Liver (tissue), 3 donors: ENCODE results near the gene ANO8.

Source experiments
- TAF1 ChIP-seq: conservative IDR thresholded peaks from 2 replicates; pipeline ENCODE4 v1.6.1; 2016; ENCODE audit warnings: antibody characterized with exemption, mild to moderate bottlenecking
- TF ChIP-seq, protein P1 (sequence below): IDR thresholded peaks from 2 replicates; pipeline ENCODE4 v1.6.1; 2016; ENCODE audit warnings: antibody characterized with exemption
- TF ChIP-seq, protein P2 (sequence below): fragments of 150-350 bp; IDR thresholded peaks from 2 replicates; pipeline ENCODE4 v1.5.1; 2017; ENCODE audit warnings: improper control_type of control experiment, low read depth, low read length; ENCODE audit not compliant: missing input control
- donor health status: healthy.
- donor health status: healthy.

DNA sequence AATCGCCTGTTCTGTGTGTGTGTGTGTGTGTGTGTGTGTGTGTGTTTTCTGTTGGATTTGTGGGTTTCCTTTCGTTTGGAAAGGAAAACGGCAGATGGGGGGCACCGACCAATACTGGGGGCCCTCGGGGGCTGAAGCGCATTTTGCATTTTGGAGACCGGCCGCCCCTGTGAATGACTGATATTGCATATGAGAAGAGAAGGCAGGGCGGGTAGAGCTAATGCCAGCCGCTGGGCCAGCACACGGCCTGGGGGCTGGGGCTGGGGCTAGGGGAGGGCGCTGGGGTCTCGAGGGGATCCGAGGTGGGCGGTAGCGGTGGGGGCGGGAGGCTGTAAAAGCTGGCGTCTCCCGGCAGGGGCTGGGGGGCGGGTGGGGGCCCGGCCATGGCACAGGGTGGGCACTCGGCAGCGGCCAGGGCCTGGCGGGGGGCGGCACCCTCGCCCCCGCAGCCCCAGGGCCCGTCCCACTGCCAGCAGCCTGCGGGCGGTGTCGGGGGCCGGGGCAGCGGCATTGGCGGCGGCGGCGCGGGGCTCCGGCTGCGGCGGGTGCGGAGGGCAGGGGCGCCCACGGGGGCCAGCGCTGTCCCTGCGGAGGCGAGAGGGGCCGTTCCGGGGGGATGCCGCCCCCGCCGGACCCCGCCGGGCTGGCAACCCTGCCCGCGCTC lies 11.2 kb downstream of the ANO8 start:
- TF ChIP-seq, protein P1, sequence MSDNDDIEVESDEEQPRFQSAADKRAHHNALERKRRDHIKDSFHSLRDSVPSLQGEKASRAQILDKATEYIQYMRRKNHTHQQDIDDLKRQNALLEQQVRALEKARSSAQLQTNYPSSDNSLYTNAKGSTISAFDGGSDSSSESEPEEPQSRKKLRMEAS, result no peak
- no peak for TF ChIP-seq TAF1
- TF ChIP-seq, protein P2, sequence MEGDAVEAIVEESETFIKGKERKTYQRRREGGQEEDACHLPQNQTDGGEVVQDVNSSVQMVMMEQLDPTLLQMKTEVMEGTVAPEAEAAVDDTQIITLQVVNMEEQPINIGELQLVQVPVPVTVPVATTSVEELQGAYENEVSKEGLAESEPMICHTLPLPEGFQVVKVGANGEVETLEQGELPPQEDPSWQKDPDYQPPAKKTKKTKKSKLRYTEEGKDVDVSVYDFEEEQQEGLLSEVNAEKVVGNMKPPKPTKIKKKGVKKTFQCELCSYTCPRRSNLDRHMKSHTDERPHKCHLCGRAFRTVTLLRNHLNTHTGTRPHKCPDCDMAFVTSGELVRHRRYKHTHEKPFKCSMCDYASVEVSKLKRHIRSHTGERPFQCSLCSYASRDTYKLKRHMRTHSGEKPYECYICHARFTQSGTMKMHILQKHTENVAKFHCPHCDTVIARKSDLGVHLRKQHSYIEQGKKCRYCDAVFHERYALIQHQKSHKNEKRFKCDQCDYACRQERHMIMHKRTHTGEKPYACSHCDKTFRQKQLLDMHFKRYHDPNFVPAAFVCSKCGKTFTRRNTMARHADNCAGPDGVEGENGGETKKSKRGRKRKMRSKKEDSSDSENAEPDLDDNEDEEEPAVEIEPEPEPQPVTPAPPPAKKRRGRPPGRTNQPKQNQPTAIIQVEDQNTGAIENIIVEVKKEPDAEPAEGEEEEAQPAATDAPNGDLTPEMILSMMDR, result no peak
